Measurements from ENCODE around the gene NINL.

NINL gene

DNA sequence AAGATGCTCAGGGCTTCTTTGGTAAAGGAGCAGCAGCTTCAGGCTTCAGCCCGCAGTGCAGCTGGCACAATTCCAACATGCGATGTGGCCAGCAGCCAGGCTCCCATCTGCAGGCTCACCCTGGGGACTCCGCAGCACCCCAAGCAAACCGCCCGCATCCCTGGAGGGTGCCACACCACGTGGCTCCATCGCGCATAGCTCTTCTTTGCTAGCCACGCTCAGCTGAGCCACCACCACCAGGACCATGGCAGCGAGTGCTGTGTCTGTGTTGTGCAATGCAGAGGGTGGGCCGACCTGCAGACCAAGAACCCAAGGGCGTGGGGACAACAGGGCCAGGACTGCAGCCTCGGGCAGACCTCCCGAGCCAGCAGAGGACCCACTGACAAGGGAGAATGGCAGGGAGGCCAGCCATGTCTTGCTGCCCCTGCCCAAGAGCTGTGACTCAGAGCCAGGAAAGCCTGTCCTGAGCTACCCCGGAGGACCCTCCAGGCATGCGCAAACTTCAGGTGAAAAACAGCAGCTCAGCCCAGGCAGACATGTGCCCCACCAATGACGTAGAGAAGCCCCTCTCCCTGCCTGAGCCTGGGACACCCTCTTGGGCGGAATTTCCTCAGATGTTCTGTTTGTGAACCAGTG is 90.0 kb downstream of the NINL start:
- TF ChIP-seq CTCF (IDR thresholded peaks at IDR 0.05; ENCODE audit: low read depth, low read length) = no peak
- DNase-seq (ENCODE audit: extremely low read depth, low read depth) = no peak

DNA sequence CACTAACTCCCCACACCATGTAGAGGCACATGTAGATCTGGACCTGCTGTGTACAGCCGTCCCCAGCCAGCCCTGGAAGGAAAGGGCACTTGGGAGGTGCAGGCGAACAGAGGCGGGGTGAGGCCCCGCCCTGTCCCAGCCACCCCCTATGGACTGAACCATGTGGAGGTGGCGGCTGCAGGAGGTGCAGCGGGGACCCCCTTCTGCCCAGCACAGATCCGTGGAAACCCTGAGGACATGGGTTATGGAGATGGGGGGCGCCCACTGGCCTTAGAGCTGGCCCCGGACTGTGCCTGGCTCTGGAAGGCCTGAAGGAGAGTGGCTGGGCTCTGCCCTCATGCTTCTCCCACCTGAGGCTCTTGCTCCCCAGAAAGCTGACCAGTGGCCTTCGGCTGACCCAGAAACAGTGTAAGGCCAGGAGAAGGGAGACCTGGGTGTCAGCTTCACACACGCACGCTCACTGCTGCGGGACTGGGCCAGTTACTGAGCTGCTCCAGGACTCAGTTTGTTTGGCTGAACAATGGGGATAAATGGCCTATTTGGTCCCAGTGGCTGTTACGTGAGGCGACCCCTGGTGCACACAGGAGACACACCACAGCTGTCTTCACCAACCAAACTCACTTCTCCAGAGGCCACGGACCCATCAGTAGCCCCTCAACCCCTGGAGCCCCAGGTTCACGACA is 90.7 kb downstream of the NINL start:
- DNase-seq (ENCODE audit: extremely low read depth, low read depth) = no peak

DNA sequence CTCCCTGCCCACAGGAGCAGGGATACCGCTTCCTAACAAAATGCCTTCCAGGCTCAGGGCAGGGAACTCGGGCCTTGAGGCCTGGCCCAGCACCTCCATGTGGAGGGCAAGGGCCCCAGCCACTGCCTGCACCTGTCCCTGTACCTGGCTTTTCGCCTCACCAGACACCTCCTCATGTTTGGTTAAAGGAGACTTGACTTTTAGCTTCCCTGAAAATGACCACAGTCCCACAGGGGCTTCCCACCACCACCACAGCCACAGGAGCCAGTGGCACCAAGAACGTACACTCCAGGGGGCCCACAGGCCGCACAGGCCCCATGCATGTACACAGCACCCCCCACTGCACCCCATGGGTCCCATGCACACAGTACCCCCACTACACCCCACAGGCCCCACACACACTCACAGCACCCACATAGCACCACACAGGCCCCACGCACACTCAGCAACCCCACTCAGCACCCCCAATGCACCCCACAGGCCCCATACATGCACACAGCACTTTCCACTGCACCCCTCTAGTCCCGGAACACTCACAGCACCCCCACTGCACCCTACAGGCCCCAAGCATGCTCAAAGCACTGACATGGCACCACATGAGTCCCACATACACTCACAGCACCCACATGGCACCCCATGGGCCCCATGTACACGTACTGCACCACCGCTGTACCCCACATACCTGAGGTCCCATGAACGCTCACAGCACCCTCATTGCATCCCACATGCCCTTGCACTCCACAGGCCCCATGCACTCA is 91.4 kb downstream of the NINL start:
- DNase-seq (ENCODE audit: extremely low read depth, low read depth) = no peak
- no peak for TF ChIP-seq CTCF (IDR thresholded peaks at IDR 0.05; ENCODE audit: low read depth, low read length)

More for the DNA sequence above, 90.7 kb downstream of the NINL start:
- no peak for TF ChIP-seq CTCF (IDR thresholded peaks at IDR 0.05; ENCODE audit: low read depth, low read length)

DNA sequence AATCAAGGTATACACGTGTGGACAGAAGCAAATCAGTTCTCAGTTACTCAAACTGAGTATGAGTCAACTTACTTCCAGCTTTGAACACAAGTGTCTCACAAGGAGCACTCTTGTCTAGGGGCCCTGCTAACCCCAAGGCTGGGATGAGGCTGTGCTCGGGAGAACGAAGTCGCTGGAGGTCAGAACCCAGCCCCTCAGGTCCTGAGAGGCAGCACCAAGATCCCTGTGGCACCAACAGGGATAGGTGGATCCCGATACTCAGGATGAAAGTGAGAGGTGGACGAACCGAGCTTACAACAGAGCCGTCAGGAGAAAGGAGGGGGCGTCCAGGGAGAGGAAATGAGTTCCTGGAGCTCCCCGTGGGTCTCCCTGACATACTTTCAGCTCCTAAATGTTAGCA is 92.2 kb downstream of the NINL start:
- no peak for TF ChIP-seq CTCF (IDR thresholded peaks at IDR 0.05; ENCODE audit: low read depth, low read length)
- DNase-seq (ENCODE audit: extremely low read depth, low read depth) = no peak

DNA sequence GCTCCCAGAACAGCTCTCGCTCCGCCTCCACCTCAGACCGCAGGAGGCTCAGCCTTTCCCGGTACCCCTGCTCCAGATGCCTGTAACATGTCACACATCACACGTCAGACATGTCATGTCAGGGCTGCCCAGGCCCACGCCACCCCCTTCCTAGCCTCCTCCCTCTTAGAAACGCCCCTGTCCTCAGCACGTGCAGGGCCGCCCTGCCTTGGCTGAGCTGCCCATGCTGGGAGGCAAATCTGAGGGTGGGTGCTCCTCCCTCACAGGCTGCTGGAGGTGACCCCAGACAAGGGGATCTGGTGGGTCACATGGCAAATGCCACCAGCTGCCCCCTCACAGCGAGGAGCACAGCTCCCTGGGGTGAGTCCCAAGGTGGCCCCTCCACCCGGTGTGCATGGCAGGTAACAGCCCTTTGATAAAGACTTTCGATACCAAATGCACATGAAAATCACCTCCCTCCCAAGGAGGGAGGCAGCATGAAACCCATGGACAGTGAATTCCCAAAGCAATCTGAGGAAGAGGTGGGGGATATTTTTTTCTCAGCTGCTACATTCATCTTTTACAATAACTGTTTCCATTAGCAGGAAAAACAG is 93.8 kb downstream of the NINL start:
- DNase-seq (ENCODE audit: extremely low read depth, low read depth) = no peak
- no peak for TF ChIP-seq CTCF (IDR thresholded peaks at IDR 0.05; ENCODE audit: low read depth, low read length)

GRCh38 chr20:25490656-25491445 is 94.5 kb downstream of the NINL start:
- DNase-seq (ENCODE audit: extremely low read depth, low read depth) = no peak
- no peak for TF ChIP-seq CTCF (IDR thresholded peaks at IDR 0.05; ENCODE audit: low read depth, low read length)
